ENCODE data around the gene MR1.

DNA sequence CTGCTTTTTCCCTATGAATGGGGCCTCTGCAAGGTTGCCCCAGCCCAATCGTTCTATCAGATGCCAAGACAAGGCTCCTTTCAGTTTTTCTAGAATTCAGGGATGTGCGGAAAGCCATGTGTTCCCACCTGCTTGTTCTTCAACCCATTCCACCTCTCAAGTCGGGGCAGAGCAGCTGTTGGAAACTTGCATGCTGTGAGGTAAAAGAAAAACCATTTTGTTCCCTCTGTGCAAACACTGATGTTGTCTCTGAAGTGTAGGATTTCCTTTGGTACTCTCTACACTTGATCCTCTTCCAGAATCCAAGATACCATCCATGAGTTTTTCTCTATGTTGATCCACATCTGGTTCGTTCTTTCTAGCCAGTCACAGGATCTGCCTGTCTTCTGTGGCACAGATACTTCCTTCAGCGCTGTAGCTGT, 62.0 kb downstream of the MR1 start:
- no peak for TF ChIP-seq CTCF (IDR thresholded peaks at IDR 0.05)
- no peak for TF ChIP-seq RFX5 (IDR thresholded peaks at IDR 0.05; ENCODE audit: low read length)
- TF ChIP-seq TAF1 (IDR thresholded peaks at IDR 0.05; ENCODE audit: borderline replicate concordance, low read depth, low read length), result no peak
- TF ChIP-seq YY1 (IDR thresholded peaks at IDR 0.05; ENCODE audit: low read depth), result no peak

Measured in SK-N-SH (cell line).